Hepatocyte (in vitro differentiated cells): ENCODE results near the gene CTNND2.

Experiments used
- CTCF ChIP-seq: fragments of 200-600 bp; sonication (generic); IDR thresholded peaks from 2 replicates; pipeline ENCODE4 v1.5.1; 2016; ENCODE audit warnings: antibody characterized with exemption, mild to moderate bottlenecking; ENCODE audit not compliant: poor library complexity
- EZH2 ChIP-seq: fragments of 200-600 bp; sonication (generic); IDR thresholded peaks from 2 replicates; pipeline ENCODE4 v1.6.1; 2016; ENCODE audit warnings: antibody characterized with exemption, mild to moderate bottlenecking, borderline replicate concordance

- TF ChIP-seq CTCF, result no peak
- no peak for TF ChIP-seq EZH2
Measured at GRCh38 chr5:11072076-11072475, 832.2 kb downstream of the CTNND2 start.
